ENCODE measurements around the gene GRB7. TPM values are rescaled to one million over a fixed set of nuclear protein-coding genes. Genes with fewer than 3 reads are reported as not detected.
A peak's percentile ranks its signal among the peaks of the same experiment; 100 is the strongest.
"Not testable (repeated sequence)": the region's sequence is repeated elsewhere in the genome, so short reads cannot be mapped to it uniquely, and the experiment has no call there.

GRB7 gene
- total RNA-seq, 1 donor from 2014 or later = not detected

GRCh38 chr17:39751016-39751543 lies 13.3 kb downstream of the GRB7 start:
- DNase-seq (ENCODE audit: low read depth, low spot score) = no peak

GRCh38 chr17:39751637-39752036 lies 13.9 kb downstream of the GRB7 start:
- no peak for DNase-seq (ENCODE audit: low read depth, low spot score)

DNA sequence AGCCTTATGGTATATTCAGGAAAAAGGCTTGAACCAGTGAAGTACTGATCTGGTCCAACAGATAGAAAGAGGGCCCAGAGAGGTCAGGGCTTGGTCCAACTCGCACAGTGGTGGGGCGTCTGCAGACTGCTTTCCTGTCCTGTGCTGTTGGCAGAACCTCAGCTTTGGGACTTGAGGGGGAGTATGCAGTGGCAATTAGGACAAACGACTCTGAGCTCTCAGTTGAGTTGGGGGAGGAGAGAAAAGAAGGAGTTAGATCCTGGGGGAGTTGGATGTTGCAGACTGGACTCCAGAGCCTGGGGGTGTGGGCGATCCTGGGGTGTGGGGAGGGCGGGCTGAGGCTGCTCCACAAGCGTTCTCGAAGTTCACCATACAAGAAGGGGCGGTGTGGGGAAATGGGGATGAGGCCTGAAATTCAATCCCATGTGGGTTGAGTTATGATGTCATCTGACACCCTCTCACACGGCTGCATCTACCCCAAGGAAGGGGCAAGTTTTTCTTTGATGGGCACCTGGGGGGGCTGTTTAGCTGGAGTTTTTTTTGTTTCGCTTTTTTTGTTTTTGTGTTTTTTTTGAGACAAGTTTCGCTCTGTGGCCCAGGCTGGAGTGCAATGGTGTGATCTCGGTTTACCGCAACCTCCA lies 14.6 kb downstream of the GRB7 start:
- DNase-seq (ENCODE audit: low read depth, low spot score) = no peak

GRCh38 chr17:39753514-39754160 lies 15.9 kb downstream of the GRB7 start:
- no peak for DNase-seq (ENCODE audit: low read depth, low spot score)

DNA sequence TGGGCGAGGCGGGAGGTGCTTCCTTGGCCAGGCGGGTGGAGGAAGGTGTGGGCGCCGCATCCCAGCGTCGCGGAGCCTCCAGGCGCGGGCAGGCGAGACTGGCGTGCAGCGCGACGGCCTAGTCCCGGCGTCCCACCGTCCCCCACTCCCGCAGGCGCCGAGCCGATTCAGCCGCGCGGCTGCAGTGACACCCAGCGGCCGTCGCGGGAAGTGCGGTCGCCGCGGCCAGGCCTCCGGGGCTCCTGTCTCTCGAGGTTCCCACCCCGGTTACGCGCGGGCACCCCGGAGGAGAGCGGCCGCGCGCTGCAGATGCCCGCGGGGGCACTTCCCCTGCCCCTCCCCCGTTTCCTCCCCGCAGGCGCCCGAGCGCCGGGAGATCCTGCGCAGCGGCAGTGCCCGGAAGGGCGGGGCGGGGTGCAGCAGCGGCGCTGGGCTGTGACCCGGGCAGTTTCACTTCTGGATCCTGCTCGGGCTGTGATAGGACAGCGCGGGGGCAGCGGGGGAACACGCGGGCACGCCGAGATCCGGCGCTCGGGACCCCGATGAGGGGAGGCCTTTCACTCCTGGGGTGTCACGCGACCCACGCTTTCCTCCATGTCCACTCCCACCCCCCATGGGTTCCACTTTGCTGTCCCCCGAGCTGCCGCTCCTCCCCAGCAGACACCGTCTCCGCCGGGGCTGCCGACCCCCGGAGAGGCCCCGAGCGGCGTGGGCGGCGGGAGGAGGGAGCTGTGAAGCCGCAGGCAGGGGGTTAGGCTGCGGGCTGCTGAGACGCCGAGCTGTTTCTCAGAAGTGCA lies 16.6 kb downstream of the GRB7 start:
- DNase-seq (ENCODE audit: low read depth, low spot score) = peak; percentile 5

- no peak for DNase-seq (ENCODE audit: low read depth, low spot score)
Measured at GRCh38 chr17:39754958-39755553, 17.3 kb downstream of the GRB7 start.

DNA sequence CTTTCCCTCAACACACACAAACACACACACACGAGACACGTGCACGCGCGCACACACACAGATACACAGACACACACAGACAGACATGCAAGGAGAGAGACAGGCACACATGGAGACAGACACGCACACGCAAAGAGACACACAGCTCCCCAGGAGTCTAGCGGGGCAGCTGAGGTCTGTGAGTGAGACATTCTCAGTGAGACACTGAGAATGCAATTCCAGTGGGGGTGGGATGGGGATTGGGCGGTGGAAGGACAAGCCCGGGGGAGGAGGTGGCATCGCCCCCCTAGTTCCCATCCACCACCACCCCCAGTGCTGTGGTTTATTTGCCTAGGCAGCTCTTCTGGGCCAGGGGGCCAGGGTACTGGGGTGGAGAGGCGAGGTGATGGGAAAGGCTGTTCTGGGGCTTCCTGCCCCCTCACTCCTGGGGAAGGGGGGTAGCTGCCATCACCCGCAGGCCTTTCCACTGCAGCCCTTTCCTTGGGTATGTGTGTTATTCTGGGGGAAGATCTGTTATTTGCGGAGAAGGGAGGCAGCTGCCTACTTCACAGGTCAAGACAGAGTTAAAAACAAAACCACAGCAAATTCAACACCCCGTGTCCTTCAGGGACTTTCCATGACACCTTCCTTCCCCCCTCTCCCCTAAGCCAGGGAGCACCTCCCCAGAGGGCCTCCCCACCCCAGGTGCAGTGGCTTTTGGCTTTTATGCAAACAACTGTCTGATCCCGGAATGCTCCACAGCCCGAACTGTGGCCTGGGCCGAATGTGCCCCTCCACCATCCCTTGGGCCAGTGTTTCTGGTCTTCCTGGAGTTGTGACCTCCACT lies 18.0 kb downstream of the GRB7 start:
- no peak for DNase-seq (ENCODE audit: low read depth, low spot score)

DNA sequence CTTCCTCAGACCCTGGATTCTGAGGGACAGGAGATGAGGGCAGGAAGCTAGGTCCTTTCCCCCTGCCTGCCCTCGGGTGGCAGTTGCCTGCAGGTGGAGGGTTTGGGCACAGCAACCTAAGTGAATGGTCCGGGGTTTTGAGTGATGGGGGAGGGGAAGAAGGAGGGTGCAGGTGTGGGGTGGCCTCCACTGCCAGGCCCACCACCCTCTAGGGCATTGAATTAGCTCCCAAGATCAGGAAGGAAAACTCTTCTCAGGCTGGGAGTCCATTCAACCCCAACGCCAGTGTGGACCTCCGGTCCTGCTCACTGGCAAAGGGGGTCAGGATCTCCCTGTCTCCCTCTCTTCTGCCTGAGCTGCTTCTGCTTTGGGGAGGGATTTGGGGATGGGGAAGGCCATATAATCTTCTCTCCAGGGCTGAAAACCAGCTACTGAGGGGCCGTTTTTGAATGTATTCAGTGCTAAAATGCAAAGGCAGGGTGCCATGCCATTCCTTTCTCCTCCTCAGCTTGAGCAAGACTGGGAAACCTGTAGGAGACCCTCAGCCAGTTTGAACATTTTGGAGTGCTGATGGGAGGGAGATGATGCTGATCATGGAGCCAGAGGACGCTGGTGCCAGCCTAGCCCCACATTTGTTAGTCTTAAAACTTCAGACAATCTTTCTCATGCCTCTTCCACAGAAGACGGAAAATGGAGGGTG lies 18.8 kb downstream of the GRB7 start:
- DNase-seq (ENCODE audit: low read depth, low spot score) = no peak

DNA sequence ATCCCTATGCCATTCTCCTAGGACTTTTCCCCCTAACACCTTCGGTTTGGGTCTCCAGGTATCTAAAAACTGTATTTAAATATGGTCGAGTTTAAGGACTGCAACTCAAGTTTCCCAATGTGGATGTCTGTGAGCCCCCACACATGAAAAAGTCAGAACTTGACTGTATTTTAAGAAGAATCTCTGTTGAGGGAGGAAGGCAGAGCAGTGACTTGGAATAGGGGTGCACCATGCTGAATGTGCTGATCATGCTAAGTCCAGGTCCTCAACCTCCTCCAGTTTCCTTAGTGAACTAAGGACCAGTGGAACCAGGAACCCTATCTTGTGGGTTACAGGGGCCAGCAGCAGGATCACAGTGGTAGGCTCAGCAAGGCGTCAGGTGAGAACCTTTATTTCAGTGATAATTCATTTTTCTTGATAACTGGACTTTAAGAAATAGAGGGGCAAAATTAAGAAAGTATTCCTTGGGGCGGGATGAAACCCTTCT lies 19.5 kb downstream of the GRB7 start:
- no peak for DNase-seq (ENCODE audit: low read depth, low spot score)

DNA sequence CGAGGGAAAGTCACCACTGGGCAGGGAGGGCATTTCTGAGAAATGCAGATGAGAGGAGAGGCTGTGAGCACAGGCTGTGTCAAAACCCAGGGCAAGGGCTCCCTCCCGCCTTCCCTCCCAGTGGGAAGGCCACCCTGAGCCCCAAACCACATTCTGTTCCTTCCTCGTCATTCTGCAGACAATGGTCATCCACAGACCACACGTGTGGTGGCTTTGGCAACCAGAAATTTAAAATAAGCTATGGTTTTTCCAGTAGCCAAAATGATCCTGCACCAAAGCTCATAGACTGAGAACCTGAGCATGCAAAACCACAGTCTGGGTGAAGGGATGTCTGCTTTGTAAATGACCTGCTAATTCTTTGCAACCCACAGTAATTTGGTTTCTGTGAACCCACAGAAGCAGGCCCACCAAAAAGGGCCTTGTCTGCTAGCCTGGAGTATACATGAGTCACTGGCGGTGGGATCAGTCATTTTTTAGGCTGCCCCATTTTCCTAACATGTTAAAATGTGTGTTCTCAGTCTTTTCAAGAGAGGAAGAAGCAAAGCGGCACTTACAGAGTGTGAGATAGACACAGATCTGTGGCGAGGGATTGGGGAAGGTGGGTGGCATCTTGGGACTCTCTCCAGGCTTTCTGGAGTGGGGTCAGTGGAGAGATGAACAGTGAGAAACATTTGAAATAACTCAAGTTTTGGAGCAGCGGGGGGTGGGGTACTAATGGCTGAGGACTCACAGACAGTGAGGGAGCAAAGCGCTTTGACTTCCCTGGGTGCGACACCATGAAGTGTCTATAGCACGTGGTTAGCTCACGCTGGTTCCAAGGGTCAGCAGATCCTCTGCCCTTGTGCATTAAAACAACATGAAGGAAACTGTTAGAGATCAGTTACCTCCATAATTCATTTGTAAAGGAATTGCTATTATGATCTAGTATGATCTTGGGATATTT lies 20.5 kb downstream of the GRB7 start:
- no peak for DNase-seq (ENCODE audit: low read depth, low spot score)

DNA sequence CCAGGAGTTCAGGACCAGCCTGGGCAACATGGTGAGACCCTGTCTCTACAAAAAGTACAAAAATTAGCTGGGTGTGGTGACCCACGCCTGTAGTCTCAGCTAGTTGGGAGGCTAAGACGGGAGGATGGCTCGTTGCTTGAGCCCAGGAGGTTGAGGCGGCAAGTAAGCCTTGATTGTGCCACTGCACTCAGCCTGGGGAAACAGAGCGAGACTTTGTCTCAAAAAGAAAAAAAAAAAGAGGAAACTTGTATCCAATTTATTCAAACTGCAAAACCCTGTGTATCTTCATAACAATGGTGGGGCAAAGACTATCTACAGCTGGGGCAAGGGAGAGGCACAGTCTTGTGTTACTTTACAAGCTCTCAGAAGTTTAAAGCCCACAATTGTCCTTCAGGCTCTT lies 21.5 kb downstream of the GRB7 start:
- DNase-seq (ENCODE audit: low read depth, low spot score) = no peak

- DNase-seq (ENCODE audit: low read depth, low spot score) = no peak
Measured at GRCh38 chr17:39761861-39762496, 24.2 kb downstream of the GRB7 start.

GRCh38 chr17:39763051-39763820 lies 25.5 kb downstream of the GRB7 start:
- DNase-seq (ENCODE audit: low read depth, low spot score) = no peak

DNA sequence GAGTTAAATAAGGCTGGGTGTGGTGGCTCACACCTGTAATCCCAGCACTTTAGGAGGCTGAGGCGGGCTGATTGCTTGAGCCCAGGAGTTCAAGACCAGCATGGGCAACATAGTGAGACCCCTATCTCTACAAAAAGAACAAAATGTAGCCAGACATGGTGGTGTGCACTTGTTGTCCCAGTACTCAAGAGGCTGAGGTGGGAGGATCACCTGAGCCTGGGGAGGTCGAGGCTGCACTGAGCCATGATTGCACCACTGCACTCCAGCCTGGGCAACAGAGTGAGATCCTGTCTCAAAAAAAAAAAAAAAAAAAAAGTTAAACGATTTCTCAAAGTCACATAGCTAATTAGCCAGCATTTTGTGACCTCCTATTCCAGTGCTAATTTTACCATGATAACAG lies 26.4 kb downstream of the GRB7 start:
- DNase-seq (ENCODE audit: low read depth, low spot score) = not testable (repeated sequence)

DNA sequence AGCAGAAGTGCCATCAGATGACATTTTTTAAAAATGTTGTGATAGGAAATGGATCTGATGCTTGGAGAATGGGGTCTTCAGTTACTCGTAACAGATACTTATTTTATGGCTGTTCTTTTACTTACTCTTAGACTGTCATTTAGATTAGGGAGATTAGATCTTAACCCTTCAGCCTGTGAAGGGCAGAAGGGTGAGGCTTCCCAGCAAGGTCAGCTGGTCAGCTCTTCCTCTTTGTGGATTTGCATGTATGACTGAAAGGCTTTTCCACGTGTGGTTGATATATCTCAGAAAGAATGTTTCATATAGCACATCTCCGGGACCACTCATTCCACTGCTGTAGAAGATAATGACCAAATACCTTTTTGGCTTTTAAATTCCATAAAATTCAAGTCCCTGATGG lies 27.4 kb downstream of the GRB7 start:
- DNase-seq (ENCODE audit: low read depth, low spot score) = no peak

GRCh38 chr17:39765766-39766165 lies 28.0 kb downstream of the GRB7 start:
- DNase-seq (ENCODE audit: low read depth, low spot score) = no peak

DNA sequence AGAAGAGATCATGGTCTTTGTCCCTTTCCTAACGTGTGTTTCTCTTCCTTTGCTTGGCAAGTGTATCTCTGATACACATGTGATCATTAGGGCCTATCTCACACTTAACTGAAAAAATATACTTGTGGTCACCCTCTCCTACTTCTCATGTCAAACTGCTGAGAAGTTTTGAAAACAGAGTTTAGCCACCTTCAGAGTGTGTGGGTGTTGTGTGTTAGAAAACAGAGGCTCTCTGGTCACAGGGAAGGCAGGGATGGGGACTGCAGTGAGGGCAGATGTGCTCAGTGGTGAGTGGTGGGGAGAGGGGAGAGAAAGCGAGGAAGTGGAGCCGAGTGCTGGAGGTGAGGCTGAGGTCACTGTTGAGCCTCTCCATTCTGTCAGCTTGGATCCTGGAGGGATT lies 29.4 kb downstream of the GRB7 start:
- DNase-seq (ENCODE audit: low read depth, low spot score) = no peak

All from pulmonary artery endothelial cell (primary cell).